NCI-H446 (cell line): ENCODE results near the gene SLA2.
"Not testable (repeated sequence)": the region's sequence is repeated elsewhere in the genome, so short reads cannot be mapped to it uniquely, and the experiment has no call there.

Source experiments
- DNase-seq, 2 experiments: peaks; one replicate each; lab custom pipeline; 2025; lab: John Stamatoyannopoulos, UW

Gene SLA2

GRCh38 chr20:36645353-36645752 lies 643 bp downstream of the SLA2 start:
- DNase-seq, result no peak

- DNase-seq, result no peak
Measured at GRCh38 chr20:36644706-36645095, 1.3 kb downstream of the SLA2 start.

- DNase-seq, result no peak
Measured at GRCh38 chr20:36644032-36644705, 1.8 kb downstream of the SLA2 start.

- no peak for DNase-seq
Measured at GRCh38 chr20:36642136-36642535, 3.9 kb downstream of the SLA2 start.

GRCh38 chr20:36641506-36641843 lies 4.5 kb downstream of the SLA2 start:
- no peak for DNase-seq

GRCh38 chr20:36638876-36639400 lies 7.1 kb downstream of the SLA2 start:
- not testable (repeated sequence) for DNase-seq

GRCh38 chr20:36634342-36634741 lies 11.7 kb downstream of the SLA2 start:
- DNase-seq, result no peak

GRCh38 chr20:36633285-36633772 lies 12.7 kb downstream of the SLA2 start:
- no peak for DNase-seq

- no peak for DNase-seq
Measured at GRCh38 chr20:36632487-36633284, 13.3 kb downstream of the SLA2 start.

- DNase-seq, result no peak
Measured at GRCh38 chr20:36632147-36632486, 13.9 kb downstream of the SLA2 start.

- no peak for DNase-seq
Measured at GRCh38 chr20:36631646-36632045, 14.3 kb downstream of the SLA2 start.

GRCh38 chr20:36629719-36630681 lies 16.0 kb downstream of the SLA2 start:
- no peak for DNase-seq

- DNase-seq, result no peak
Measured at GRCh38 chr20:36628076-36628475, 17.9 kb downstream of the SLA2 start.

- DNase-seq, result no peak
Measured at GRCh38 chr20:36624944-36625324, 21.1 kb downstream of the SLA2 start.

- no peak for DNase-seq
Measured at GRCh38 chr20:36624068-36624943, 21.7 kb downstream of the SLA2 start.

- no peak for DNase-seq
Measured at GRCh38 chr20:36623444-36623843, 22.6 kb downstream of the SLA2 start.

- no peak for DNase-seq
Measured at GRCh38 chr20:36620917-36621316, 25.1 kb downstream of the SLA2 start.

- DNase-seq, result no peak
Measured at GRCh38 chr20:36614781-36615557, 31.0 kb downstream of the SLA2 start.

GRCh38 chr20:36613974-36614373 lies 32.0 kb downstream of the SLA2 start:
- DNase-seq, result no peak

- DNase-seq, result no peak
Measured at GRCh38 chr20:36611625-36612024, 34.4 kb downstream of the SLA2 start.

- not testable (repeated sequence) for DNase-seq
Measured at GRCh38 chr20:36608388-36608728, 37.6 kb downstream of the SLA2 start.
